Measurements from ENCODE around the gene POMGNT2.

POMGNT2 gene

GRCh38 chr3:43105596-43106292 lies at the start of gene POMGNT2:
POMGNT2 (minus strand) TSS chr3:43106079; CDS start chr3:43081431, 24,648 bp downstream.
- peak within 1 kb of the TSS; percentile 74 for H3K4me3 ChIP-seq (ENCODE audit: low read depth, low read length)
- no peak for TF ChIP-seq CTCF (IDR thresholded peaks at IDR 0.05; ENCODE audit: low read depth, low read length)

GRCh38 chr3:43154980-43155379 lies 49.1 kb upstream of the POMGNT2 start:
- TF ChIP-seq CTCF (IDR thresholded peaks at IDR 0.05; ENCODE audit: low read depth, low read length): no peak
- no peak overlapping the region for H3K4me3 ChIP-seq (ENCODE audit: low read depth, low read length)

GRCh38 chr3:43153216-43154083 lies 47.6 kb upstream of the POMGNT2 start:
- no peak for TF ChIP-seq CTCF (IDR thresholded peaks at IDR 0.05; ENCODE audit: low read depth, low read length)
- no peak overlapping the region for H3K4me3 ChIP-seq (ENCODE audit: low read depth, low read length)

GRCh38 chr3:43152649-43153048 lies 46.8 kb upstream of the POMGNT2 start:
- H3K4me3 ChIP-seq (ENCODE audit: low read depth, low read length): no peak overlapping the region
- TF ChIP-seq CTCF (IDR thresholded peaks at IDR 0.05; ENCODE audit: low read depth, low read length): no peak

GRCh38 chr3:43148033-43148432 lies 42.2 kb upstream of the POMGNT2 start:
- no peak overlapping the region for H3K4me3 ChIP-seq (ENCODE audit: low read depth, low read length)
- TF ChIP-seq CTCF (IDR thresholded peaks at IDR 0.05; ENCODE audit: low read depth, low read length): no peak

- H3K4me3 ChIP-seq (ENCODE audit: low read depth, low read length): no peak overlapping the region
- no peak for TF ChIP-seq CTCF (IDR thresholded peaks at IDR 0.05; ENCODE audit: low read depth, low read length)
Measured at GRCh38 chr3:43146599-43146998, 40.7 kb upstream of the POMGNT2 start.
